Measurements from ENCODE around the gene ARMC12. TPM values are rescaled to one million over a fixed set of nuclear protein-coding genes. Genes with fewer than 3 reads are reported as not detected.

The ARMC12 gene
- total and polyA plus RNA-seq, 2 of the 13 experiments (the other 11 are each of a cell fraction or from before 2014, with no cell fraction given), result 1.3 TPM; not detected in 1

GRCh38 chr6:35688605-35689322 lies 48.1 kb upstream of the ARMC12 start, which contains the start of gene FKBP5 (continued):
- TF ChIP-seq USF2 (IDR thresholded peaks at IDR 0.05; ENCODE audit: low read depth, low read length) (peak; percentile 67), USF2 (CRISPR knock-in tag; IDR thresholded peaks at IDR 0.05; ENCODE audit: borderline replicate concordance) (peak; percentile 78; the same call in 1 of the 2 replicates), SSRP1 (CRISPR knock-in tag; IDR thresholded peaks at IDR 0.05) (0 out of 2 replicates have a peak, but pooled peaks have one; percentile 39), ZNF24 (IDR thresholded peaks at IDR 0.05) (no peak), FOXA1 (IDR thresholded peaks at IDR 0.05) (no peak), FOXA1 (CRISPR knock-in tag; IDR thresholded peaks at IDR 0.05) (peak; percentile 39; the same call in 1 of the 2 replicates), ZBTB7A (CRISPR knock-in tag; IDR thresholded peaks at IDR 0.05) (peak; percentile 73; the same call in 1 of the 2 replicates), BCL6 (CRISPR knock-in tag; IDR thresholded peaks at IDR 0.05) (peak; percentile 23; the same call in 1 of the 2 replicates), SRF (IDR thresholded peaks at IDR 0.05; ENCODE audit: low read depth, low read length) (peak; percentile 81), ZNF646 (CRISPR knock-in tag; IDR thresholded peaks at IDR 0.05) (no peak), PRPF4 (IDR thresholded peaks at IDR 0.05; ENCODE audit: low read depth, low read length, poor library complexity, severe bottlenecking) (no peak), HOXA3 (CRISPR knock-in tag; IDR thresholded peaks at IDR 0.05) (peak; percentile 66), ARHGAP35 (CRISPR knock-in tag; IDR thresholded peaks at IDR 0.05; ENCODE audit: borderline replicate concordance) (no peak), ZNF33A (CRISPR knock-in tag; IDR thresholded peaks at IDR 0.05; ENCODE audit: borderline replicate concordance) (no peak), TP53 (CRISPR knock-in tag; conservative IDR thresholded peaks at IDR 0.05) (no peak), NFYB (CRISPR knock-in tag; IDR thresholded peaks at IDR 0.05) (peak; percentile 90), RCOR2 (CRISPR knock-in tag; IDR thresholded peaks at IDR 0.05) (no peak; the same call in 1 of the 2 replicates), ETV6 (CRISPR knock-in tag; conservative IDR thresholded peaks at IDR 0.05) (no peak; the same call in 1 of the 2 replicates), ELK4 (CRISPR knock-in tag; IDR thresholded peaks at IDR 0.05; ENCODE audit: borderline replicate concordance) (no peak), ZSCAN29 (CRISPR knock-in tag; conservative IDR thresholded peaks at IDR 0.05) (no peak), TEF (CRISPR knock-in tag; IDR thresholded peaks at IDR 0.05) (no peak)

Data from HepG2 (cell line).